Calu3 (cell line): Measurements from ENCODE around the gene NEU4. TPM values are rescaled to one million over a fixed set of nuclear protein-coding genes. Genes with fewer than 3 reads are reported as not detected.
"Not testable (repeated sequence)": the region's sequence is repeated elsewhere in the genome, so short reads cannot be mapped to it uniquely, and the experiment has no call there.

Experiments
- BruUV-seq: library from RNA; stranded (reverse); fragments of 400-500 nt; replicated peaks from 2 replicates; lab custom pipeline; 2021; lab: Mats Ljungman, UMichigan
- CTCF ChIA-PET: fragments of 300-600 bp; sonication (Branson Sonifier 250); formaldehyde crosslinking; loops from one replicate; lab custom pipeline; 2022; ENCODE audit warnings: antibody characterized with exemption; lab: Charles Lee
- DNase-seq: peaks from one replicate; pipeline ENCODE4 v3.0.0; 2022
- H3K27ac Mint-ChIP-seq: one replicate; pipeline ENCODE4 v1.8.0; 2022; ENCODE audit warnings: mixed read lengths; ENCODE audit not compliant: unreplicated experiment
- H3K27me3 Mint-ChIP-seq: one replicate; pipeline ENCODE4 v1.8.0; 2022; ENCODE audit warnings: mixed read lengths; ENCODE audit not compliant: unreplicated experiment
- H3K36me3 Mint-ChIP-seq: one replicate; pipeline ENCODE4 v1.8.0; 2022; ENCODE audit warnings: mild to moderate bottlenecking, moderate library complexity, mixed read lengths; ENCODE audit not compliant: insufficient read depth, unreplicated experiment
- H3K4me1 Mint-ChIP-seq: one replicate; pipeline ENCODE4 v1.8.0; 2022; ENCODE audit warnings: mild to moderate bottlenecking, low read depth, mixed read lengths; ENCODE audit not compliant: unreplicated experiment
- H3K4me3 Mint-ChIP-seq: one replicate; pipeline ENCODE4 v1.8.0; 2022; ENCODE audit warnings: mild to moderate bottlenecking, low read depth, moderate library complexity, mixed read lengths; ENCODE audit not compliant: unreplicated experiment
- H3K9me3 Mint-ChIP-seq: one replicate; pipeline ENCODE4 v1.8.0; 2022; ENCODE audit warnings: low read depth, mixed read lengths; ENCODE audit not compliant: unreplicated experiment
- CTCF ChIP-seq: fragments of 200-600 bp; IDR thresholded peaks from one replicate; pipeline ENCODE4 v1.8.0; 2022; ENCODE audit warnings: antibody characterized with exemption; ENCODE audit not compliant: unreplicated experiment
- intact Hi-C: fragments of 100-400 bp; cut with micrococcal nuclease; formaldehyde crosslinking; loops from one replicate; pipeline ENCODE4 v1.10.0; 2022; ENCODE audit not compliant: unreplicated experiment
- total RNA-seq: library from RNA; stranded (reverse); gene quantifications from 2 replicates; pipeline ENCODE4 v1.2.3, GENCODE V29; 2022

Gene NEU4
- total RNA-seq, 1 experiment from 2014 or later = 0.14 TPM

GRCh38 chr2:241788135-241788534 is 20.9 kb upstream of the NEU4 start:
- CTCF ChIA-PET = no interaction called here

GRCh38 chr2:241788572-241788971 is 20.4 kb upstream of the NEU4 start:
- Mint-ChIP-seq H3K27ac (no peak overlapping the region), H3K4me3 (no peak overlapping the region), H3K36me3 (no peaks in the 10 kb centered on the region), H3K9me3 (no peaks in the 10 kb centered on the region), H3K27me3 (peaks cover 74% of the 10 kb centered on the region), H3K4me1 (no peaks in the 10 kb centered on the region)
- CTCF ChIA-PET = no interaction called here
- DNase-seq = no peak
- BruUV-seq = no TSS peak
- intact Hi-C loops = no loop called here
- no peak for TF ChIP-seq CTCF

More at GRCh38 chr2:241788135-241788534, 20.9 kb upstream of the NEU4 start:
- DNase-seq = no peak
- H3K4me3 Mint-ChIP-seq = no peak overlapping the region
- H3K27me3 Mint-ChIP-seq = peaks cover 70% of the 10 kb centered on the region
- H3K36me3 Mint-ChIP-seq = no peaks in the 10 kb centered on the region
- no peaks in the 10 kb centered on the region for H3K4me1 Mint-ChIP-seq
- no peak for TF ChIP-seq CTCF
- BruUV-seq = no TSS peak
- H3K9me3 Mint-ChIP-seq = no peaks in the 10 kb centered on the region
- H3K27ac Mint-ChIP-seq = no peak overlapping the region
- intact Hi-C loops = no loop called here

- BruUV-seq, H3K4me3 Mint-ChIP-seq, H3K9me3 Mint-ChIP-seq, H3K36me3 Mint-ChIP-seq, intact Hi-C loops, CTCF ChIA-PET, H3K27ac Mint-ChIP-seq, DNase-seq, H3K4me1 Mint-ChIP-seq: not testable (repeated sequence)
- H3K27me3 Mint-ChIP-seq = peaks cover 89% of the 10 kb centered on the region
Observed at GRCh38 chr2:241791385-241791784, 17.6 kb upstream of the NEU4 start.

GRCh38 chr2:241793385-241793784 is 15.6 kb upstream of the NEU4 start:
- DNase-seq = no peak
- no peak overlapping the region for H3K4me3 Mint-ChIP-seq
- no peak overlapping the region for H3K27ac Mint-ChIP-seq
- no peaks in the 10 kb centered on the region for H3K4me1 Mint-ChIP-seq
- peaks cover 86% of the 10 kb centered on the region for H3K27me3 Mint-ChIP-seq
- intact Hi-C loops = no loop called here
- no TSS peak for BruUV-seq
- H3K36me3 Mint-ChIP-seq = no peaks in the 10 kb centered on the region
- no peaks in the 10 kb centered on the region for H3K9me3 Mint-ChIP-seq
- CTCF ChIA-PET = no interaction called here
- TF ChIP-seq CTCF = no peak

GRCh38 chr2:241794250-241794823 is 14.7 kb upstream of the NEU4 start:
- H3K27me3 Mint-ChIP-seq = peaks cover 77% of the 10 kb centered on the region
- intact Hi-C loops = no loop called here
- CTCF ChIA-PET = no interaction called here
- no peaks in the 10 kb centered on the region for H3K9me3 Mint-ChIP-seq
- no peak for DNase-seq
- no peak overlapping the region for H3K27ac Mint-ChIP-seq
- no peak for TF ChIP-seq CTCF
- no TSS peak for BruUV-seq
- no peak overlapping the region for H3K4me3 Mint-ChIP-seq
- no peaks in the 10 kb centered on the region for H3K4me1 Mint-ChIP-seq
- no peaks in the 10 kb centered on the region for H3K36me3 Mint-ChIP-seq
